NCI-H460 (cell line): Measurements from ENCODE around the gene ROR2. TPM values are rescaled to one million over a fixed set of nuclear protein-coding genes. Genes with fewer than 3 reads are reported as not detected.

Experiments used
- DNase-seq: peaks from one replicate; pipeline ENCODE4 v3.0.0-alpha.2; 2016; ENCODE audit warnings: low read depth; ENCODE audit errors: extremely low read depth
- total RNA-seq: library from RNA; depleted of rRNA; stranded (reverse); fragments of >200 nt; shearing (Covaris generic); gene quantifications from 2 replicates; pipeline ENCODE4 v1.2.3, GENCODE V29; 2014

ROR2 gene
- total RNA-seq, 1 experiment from 2014 or later: 0.10 TPM

DNA sequence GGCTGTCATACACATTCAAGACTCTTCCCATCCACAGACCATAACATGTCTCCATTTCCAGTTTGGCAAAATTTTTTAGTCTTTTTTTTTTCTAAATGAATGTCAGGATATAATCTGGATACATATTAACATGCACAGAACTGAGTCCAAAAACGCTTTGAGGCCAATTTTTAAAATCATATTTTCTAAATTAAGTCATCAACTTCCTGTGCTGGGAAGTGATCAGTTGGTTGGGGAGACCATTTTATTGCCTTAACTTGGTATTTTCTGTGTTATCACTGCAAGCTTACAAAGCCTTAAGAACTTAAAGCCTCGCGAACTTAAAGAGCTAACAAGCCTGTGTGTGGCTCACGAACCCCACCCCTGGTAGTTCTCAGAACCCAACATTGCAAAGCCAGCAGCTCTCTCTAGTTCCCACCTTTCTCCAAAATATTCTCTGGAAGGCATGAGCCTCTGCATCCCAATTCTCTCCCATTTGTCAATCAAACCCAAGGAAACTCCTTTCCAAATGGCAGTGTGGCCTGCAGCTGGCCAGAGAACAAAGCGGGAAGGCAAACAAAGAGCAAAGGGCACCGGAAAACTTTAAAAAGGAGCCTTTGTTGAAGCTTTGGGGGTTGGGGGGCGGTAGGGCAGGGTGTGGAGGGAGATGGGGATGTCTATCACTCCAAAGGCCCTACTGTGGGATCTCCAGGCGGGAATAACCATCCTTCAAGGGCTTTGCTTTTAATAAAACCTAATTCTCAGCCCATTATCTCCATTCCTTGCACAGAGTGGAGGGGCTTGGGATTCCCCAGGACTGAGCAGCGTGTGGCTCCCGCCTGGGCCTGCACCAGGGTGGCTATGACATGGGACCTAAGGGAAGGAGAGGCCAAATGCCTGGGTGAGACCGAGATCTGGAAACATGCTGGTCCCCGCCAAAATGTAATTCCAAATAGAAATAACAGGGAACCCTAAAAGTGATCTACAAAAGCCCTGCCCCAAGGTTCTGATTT is 65.0 kb downstream of the ROR2 start:
- no peak for DNase-seq

DNA sequence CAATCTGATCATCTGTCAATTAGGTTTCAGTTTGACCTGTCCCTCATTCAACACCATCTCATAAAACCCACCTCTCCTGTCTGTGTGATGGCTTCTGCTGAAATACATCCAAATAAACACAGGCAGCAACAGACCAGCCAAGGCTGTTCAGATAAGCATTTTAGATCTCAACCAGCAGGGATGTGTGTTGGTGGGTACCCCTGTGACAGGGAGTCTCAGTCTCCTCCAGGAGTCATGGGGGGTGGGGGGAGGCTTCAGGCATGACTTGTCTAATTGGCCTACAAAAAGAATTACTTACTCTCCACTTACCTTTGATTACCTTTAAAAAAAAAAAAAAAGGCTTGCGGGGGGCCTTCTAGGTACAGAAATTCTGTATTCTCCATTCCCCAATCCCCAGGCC is 65.9 kb downstream of the ROR2 start:
- DNase-seq: no peak

DNA sequence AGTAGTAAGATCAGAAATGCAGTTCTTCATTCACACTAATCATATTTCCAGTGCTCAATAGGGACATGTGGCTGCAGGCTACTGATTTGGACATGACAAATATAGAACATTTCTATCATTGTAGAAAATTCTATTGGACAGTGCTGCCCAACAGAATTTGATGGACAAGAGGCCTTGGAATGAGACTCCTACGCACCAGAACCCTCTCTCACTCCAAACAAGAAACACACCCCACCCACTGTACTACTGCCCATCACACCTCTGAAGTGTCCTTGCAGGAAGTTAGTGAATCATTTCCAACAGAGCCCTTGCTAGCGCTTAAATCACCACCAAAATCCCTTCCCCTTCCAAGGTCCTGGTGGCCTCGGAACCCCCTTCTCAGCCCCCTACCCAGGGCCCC is 66.5 kb downstream of the ROR2 start:
- DNase-seq: no peak

DNA sequence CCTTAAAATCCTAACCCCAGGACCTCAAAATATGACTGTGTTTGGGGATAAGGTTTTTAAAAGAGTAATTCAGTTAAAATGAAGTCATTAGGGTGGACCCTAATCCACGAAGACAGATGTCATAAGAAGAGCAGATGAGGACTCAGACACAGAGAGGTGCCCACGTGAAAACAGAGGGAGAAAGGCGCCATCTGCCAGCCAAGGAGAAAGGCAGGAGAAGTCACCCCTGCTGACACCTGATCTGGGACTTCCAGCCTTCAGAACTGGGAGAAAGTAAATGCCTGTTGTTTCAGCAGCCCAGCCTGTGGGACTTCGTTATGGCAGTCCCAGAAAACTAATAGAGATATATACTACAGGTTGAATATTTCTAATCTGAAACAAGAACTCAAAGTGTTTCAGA is 67.4 kb downstream of the ROR2 start:
- DNase-seq: no peak

DNA sequence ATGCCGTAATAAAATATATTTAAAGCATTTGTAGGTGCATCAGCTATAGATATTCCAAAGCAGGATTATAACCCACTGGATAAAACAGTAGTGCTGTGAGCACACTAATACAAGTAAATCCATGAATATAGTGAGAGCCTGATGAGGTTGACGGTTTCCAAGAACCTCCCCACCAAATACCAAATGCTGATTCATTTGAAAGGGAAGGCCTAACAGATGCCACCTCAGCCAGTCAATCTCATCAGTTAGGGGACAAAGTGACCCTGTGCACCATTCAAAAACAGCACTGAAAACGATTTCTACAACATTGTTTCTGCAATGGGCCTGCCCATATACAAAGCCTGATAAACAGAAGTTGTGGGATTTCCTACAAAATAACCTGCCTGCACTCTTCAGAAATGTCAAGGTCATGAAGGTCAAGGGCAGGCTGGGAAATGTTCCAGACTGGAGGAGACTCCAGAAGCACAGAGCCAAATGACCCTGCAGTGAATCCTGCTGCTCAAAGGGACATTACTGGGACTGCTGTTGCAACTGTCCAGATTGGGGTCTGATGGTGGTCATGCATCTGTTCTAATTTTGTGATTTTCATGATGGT is 69.6 kb downstream of the ROR2 start:
- no peak for DNase-seq

DNA sequence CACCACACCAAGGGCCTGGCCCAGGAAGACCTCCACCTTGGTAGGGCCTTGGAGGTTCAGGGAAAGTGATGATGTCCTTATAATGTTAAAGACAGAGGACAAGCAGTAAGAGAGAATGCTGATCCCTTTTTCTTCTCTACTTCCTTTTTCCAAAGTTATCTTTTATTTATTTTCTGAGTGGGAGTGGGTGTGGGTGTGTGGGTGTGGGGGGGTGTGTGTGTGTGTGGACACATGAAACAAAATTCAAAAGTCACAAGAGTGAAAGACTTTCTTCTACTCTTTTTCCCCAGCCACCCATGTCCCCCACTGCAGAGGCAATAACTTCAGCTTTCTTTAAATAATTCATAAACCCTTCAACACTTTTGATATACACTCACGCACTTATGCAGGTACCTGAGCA is 70.8 kb downstream of the ROR2 start:
- DNase-seq: no peak

DNA sequence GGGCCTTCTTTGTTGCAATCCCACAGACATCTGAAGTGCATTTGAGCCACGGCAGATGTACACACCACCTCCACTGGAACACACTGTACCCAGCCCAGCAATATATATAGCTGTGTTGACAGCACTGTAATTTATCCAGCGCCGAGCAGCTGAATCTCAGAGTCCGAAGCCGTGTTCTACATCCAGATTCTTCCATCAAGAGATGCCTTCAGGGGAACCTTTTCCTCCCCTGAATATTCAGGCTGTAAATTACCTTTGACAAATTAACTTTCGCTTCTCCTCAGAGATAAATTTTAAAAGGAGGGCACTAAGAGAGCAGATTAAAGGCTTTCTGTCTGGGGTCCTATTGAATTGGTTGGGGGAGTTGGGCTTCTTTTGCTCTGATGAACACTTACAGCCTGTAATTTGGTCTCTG is 76.4 kb downstream of the ROR2 start:
- DNase-seq: no peak

DNA sequence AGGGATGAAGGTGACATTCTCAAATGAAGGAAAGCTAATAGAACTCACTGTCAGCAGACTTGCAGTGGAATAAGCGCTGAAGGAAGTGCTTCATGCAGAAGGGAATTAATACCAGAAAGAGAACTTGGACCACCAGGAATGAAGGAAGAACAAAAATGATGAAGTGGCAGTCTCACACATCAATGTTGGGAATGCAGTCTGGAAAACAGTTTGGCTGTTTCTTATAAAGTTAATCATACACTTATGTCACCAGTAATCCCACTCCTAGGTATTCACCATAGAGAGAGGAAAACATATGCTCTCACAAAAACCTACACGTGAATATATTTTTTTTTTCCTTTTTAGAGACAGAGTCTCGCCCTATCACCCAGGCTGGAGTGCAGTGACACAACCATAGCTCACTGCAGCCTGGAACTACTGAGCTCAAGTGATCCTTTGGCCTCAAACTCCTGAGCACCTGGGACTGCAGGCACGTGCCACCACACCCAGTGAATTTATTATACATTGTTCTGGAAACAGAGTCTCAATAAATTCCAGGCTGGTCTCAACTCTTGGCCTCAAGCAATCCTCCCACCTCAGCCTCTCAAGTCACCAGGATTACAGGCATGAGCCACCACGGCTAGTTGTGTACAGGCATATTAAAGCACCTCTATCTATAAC is 81.2 kb downstream of the ROR2 start:
- no peak for DNase-seq

DNA sequence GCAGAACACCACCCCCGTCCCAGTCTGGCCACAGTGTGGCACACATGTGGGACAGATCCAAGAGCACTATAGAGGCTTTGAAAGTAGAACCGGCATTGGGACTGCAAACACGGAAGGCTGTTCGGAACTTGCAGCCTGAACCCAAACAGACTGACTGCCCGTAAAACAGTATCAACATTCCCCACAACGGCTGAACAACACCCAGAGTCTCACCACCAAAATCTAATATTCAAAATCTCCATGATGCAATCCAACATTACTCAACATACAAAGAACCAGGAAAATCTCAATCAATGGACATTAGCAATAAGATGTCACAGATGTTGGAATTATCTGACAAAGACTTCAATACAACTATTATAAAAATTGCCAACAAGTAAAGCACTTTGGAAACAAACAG is 82.3 kb downstream of the ROR2 start:
- no peak for DNase-seq

DNA sequence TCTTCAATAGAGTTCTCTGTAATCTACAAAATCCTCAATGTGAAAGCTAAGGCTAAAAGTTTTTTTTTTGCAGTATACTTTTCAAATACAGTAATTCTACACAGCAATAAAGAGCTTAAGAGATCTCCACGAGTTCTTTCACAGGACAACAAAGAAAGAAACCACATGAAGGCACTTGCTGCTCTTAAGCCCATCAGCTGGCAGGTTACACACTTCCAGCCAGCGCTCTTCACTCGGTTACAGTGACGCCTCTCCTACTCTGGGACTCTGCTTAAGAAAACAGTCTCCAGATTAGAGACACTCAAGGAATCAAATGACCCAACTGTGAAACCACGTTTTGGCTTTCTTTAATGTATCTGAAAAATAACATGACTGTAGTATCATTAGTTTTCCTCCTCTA is 85.0 kb downstream of the ROR2 start:
- no peak for DNase-seq

DNA sequence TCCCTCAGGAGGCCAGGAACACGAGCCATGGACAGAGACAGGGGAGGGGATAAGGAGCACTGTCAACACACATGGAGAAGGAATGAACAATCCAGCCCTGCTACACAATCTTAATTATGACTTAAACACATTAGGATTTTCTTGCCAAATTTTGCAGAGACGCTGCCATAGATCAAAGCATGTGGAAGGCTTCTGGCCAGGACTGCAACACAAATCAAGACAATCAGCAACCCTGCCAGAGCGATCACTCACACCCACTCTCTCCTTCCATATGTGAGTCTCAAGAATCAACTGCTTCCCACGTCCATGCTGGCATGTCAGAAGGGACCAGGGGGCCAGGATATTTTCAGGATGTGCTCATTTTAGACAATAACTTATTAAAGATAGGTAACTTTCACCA is 85.6 kb downstream of the ROR2 start:
- DNase-seq: no peak

DNA sequence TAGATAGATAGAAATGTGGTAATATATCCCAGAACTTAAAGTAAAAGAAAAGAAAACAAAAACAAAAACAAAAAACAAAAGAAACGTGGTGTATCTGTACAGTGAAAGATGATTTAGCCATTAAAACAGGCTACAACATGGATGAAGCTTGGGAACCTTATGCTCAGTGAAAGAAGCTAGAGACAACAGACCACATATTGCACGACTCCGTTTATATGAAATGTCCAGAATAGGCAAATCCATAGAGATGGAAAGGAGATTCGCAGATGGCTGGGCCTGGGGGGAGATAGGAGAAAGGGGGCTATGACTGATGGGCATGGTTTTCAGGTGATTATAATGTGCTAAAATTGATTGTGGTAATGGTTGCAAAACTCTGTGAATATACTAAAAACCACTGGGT is 86.6 kb downstream of the ROR2 start:
- DNase-seq: no peak

DNA sequence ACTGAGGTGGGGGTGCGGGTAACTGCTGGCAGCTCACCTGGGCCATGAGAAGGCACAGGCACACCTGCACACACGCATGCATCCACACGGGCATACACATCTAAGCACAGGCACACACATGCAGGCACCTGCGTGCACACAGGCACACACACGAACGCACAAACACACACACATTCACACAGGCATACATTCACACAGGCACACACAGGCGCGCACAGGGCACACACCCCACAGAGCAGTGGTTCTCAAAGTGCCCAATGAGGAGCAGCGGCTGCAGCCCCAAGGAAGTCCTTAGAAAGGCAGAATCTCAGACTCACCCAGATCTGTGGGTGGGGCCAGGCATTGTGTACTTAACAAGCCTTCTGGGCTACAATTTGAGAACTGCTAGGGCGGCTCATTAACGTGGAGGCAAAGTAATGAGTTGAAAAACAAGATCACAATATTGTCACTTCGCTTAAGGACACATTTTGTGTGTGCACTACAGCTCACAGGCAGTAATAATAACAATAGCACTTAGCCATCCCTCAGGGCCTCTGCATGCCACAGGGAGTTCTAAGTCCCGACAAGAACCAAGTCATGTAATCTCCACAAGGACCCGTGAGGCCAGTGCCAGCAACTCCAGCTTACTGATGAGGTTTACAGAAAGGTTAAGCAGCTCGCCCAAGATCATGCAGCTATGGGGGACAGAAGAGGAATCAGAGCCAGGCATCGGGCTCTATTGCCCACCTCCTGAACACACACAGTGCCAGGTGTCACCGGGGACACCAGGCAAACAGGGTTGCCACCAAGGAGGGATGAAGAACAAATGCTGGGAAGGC is 91.6 kb downstream of the ROR2 start:
- no peak for DNase-seq

DNA sequence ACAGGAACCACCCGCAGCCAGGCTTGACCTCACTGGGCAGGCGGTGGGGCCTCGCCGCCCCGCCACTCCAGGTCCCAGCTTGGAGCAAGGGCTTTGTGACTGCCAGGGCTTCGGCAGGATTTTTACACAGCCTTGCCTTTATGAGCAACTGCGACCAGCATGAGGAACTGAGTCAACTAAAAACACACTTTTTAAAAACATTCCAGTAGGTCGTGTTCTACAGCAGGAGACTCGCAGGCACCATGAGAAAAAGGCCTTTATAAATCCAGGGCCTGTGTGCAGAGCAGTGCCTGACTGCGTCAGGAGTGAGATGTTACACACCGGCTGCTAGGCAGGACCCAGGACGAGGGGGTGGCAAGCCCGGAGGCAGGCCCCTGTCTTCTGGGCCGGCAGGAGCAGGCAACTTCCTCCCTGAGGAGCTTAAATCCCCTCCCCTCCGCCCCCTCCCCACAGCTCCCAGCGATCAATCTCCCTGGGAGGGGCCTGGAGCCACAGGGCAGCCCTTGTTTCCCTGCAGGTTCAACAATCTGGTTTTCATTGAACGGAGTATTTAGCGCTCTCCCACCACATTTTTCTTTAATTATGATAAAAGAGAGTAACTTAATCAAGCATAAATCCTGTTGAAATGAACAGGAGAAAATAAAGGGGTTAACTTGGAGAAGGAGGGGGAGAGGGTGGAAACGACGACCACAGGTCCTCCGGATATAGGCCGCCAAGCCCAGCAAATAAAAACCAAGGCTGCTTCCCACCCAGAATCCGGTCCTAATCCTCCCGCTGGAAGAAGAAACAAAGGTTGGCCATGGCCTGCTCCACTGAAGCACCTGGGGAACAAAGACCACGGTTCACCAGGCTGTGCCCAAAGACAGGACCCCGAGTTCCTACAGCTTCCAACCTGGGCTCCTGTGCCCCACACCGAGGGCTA is 92.5 kb downstream of the ROR2 start:
- no peak for DNase-seq

DNA sequence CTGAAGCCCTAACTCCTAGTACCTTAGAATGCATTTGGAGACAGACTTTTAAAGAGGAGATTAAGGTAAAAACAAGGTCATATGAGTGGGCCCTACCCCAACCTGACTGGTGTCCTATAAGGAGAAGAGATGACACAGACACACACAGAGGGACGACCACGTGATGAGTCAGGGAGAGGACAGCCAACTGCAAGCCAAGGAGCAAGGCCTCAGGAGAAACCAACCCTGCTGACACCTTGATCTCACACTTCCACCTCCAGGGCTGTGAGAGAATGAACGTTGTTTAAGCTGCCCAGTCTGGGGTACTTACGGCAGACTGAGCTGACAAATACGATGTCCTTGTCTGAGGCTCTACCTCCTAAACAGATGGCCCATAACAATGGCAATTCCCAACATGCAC is 93.6 kb downstream of the ROR2 start:
- DNase-seq: no peak

DNA sequence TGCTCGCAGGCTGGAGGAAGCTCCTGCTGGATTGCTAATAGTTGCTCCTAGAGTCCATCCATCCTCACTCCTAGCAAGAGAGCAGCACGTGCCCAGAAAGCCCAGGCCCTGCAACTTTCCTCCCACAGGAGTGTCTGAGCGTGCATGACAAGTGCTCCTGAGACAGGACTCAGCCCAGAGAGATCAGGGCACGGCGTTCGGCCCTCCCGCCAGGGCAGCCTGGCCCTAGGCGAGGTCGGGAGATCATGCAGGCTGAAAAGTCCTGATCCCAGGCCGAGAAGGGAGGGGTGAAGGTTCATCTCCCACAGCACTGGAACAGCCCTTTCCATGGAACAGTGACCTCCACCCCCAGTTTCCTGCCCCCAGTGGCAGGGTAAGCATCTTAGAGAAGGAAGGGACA is 94.8 kb downstream of the ROR2 start:
- DNase-seq: no peak

DNA sequence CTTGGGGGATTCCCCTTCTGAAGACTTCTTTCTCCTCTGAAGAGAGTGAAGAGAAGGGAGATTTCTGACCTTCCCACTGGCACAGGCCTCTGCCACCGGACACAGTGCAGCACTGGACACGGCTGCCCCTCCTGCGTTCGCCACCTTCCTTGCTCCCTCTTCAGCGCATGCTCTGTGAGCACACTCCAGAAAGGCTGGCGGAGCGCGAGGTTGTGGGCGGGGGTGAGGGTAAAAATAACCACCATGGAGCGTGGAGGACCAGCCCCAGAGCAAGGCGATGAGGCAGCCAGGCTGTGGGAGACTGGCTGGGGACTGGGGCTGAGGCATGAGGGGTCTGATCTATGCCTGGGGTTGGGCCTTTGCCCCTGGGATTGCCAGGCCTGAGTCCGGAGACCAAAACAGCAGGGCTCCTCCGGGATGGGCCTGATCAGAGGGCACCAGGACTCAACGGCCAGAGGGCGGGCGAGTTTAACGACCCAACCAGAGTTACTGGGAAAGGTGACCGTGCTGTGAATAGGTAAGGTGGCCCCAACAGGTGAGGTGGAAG is 97.2 kb downstream of the ROR2 start:
- DNase-seq: no peak

DNA sequence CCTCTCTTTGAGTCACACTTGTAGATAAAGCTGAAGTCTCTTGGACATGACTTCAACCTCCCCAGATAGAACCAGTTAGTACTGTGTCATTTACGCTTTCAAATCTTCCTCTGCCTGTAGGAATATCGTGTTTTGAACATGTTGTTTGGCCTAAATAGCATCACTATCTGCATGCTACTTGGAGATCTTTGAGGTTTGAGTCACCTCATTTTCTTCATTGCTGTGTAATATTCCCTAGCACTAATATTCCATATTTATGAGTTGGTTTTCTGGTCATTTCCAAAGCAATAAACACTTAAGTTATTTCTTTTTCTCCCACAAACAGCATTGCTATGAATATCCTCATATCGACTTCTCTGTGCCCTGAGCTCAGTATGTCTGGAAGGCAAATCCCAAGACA is 100.3 kb downstream of the ROR2 start:
- no peak for DNase-seq

DNA sequence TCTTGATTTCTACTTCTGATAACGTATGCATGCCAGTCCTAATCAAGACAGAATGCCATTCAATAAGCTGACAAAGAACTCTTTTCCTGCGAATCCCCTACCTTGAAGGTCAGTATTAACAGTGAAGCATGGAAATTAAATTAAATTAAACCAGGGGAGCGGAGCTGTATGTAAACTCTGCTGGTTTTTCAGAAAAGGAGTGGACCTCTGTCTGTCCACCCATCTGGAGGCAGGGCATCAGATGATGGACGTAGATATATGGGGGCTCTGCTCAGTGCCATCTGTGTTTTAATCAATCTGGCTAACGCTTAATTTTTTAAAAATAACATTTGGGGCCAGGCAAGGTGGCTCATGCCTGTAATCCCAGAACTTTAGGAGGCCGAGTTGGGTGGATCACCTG is 101.9 kb downstream of the ROR2 start:
- no peak for DNase-seq
